HK-2 (cell line): ENCODE results near the gene PLOD1.
"Not testable (repeated sequence)": the region's sequence is repeated elsewhere in the genome, so short reads cannot be mapped to it uniquely, and the experiment has no call there.

Experiments used
- DNase-seq: peaks from one replicate; pipeline ENCODE4 v3.0.0-alpha.2; 2018; ENCODE audit not compliant: unreplicated experiment

The PLOD1 gene

GRCh38 chr1:11912482-11913216 is 21.9 kb upstream of the PLOD1 start:
- DNase-seq = not testable (repeated sequence)

DNA sequence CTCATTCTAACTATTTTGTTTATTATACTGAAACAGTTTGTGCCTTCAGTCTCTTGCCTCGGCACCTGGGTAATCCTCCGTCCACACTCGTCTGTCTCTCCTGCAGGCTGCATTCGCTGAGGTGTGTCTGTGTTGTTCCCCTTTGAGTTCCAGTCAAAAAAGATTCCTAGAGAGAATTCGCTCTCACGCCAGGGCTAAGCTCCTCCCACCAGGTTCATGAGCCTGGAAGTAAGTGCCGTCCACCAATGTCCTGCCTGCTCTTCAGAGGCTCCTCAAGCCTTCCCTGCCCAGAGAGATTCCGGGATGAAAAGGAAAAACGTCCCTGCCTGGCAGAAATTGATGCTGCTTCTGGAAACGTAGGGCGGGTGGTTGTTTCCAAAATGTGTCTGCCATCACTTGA is 21.2 kb upstream of the PLOD1 start:
- no peak for DNase-seq

- DNase-seq = no peak
These were observed 20.5 kb upstream of the PLOD1 start for GRCh38 chr1:11914024-11914423.

DNA sequence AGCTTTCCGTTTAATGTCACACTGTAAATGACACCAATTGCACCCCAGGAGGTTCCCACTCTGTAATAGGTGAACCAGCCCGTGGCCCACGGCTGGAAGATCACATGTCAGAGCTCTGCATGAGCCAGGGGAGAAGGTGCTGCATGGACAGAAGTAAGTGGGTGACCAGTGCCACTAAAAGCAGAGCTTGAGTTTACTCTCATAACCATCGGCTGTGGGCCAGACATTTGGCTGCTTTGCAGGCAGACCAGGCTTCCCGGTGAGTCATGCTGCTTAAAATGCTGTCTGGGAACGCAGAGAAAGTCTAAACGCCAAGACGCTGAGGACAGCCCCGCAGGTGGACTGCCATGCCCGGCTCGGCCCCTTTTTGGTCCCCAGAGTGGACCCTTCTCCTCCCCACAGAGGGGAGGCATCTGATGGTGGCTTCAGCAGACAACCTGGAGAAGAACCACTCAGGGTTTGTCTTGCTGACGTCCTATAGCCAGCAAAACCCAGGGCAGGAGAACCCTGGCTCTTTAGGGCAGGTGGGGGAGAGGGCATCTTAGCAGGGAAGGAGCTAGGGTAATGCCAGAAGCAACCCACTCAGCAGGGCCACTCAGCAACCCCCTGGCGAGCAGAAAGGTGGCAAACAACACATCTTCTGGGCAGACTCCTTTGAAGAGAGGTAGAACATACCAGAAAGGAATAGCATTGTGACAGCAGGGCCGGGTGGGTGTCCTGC is 15.6 kb upstream of the PLOD1 start:
- DNase-seq = peak; percentile 41

DNA sequence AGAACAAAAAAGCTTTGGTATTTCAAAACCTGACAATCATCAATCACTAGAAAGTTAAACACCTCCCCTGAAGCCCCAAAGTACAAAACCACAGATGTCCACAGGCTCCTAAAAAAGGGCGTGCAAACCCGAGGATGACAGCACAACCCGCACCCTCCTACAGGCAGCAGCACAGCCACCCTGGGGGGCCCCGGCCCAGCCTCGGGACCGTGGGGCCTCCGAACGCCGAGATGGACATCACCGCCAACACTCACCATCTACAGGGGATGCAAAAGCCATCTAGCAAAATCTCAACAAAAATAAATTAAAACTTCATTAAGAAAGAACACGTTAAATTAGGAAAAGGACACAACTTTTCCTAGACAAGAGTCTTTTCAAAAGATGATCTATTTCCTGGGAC is 14.9 kb upstream of the PLOD1 start:
- DNase-seq = no peak

- DNase-seq = no peak
These were observed 14.1 kb upstream of the PLOD1 start for GRCh38 chr1:11920239-11920903.

DNA sequence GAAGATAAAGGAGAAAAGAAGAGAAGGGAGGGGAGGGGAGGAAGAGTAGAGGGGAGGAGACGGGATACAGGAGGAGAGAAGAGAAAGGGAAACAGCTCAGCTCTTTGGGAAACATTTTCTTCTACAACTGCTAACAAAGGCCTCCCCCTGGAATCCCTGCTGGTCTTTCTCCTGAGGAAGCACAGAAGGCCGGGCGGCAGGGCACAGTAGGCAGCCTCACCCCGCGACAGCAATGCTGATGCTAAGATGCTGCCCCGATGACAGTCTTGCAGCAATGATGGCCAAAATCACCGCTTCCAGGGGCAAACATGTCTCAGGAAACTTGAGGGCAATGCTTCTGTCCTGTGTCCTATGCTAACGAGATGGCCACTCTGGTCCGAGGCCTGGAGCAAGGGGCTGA is 13.5 kb upstream of the PLOD1 start:
- no peak for DNase-seq

DNA sequence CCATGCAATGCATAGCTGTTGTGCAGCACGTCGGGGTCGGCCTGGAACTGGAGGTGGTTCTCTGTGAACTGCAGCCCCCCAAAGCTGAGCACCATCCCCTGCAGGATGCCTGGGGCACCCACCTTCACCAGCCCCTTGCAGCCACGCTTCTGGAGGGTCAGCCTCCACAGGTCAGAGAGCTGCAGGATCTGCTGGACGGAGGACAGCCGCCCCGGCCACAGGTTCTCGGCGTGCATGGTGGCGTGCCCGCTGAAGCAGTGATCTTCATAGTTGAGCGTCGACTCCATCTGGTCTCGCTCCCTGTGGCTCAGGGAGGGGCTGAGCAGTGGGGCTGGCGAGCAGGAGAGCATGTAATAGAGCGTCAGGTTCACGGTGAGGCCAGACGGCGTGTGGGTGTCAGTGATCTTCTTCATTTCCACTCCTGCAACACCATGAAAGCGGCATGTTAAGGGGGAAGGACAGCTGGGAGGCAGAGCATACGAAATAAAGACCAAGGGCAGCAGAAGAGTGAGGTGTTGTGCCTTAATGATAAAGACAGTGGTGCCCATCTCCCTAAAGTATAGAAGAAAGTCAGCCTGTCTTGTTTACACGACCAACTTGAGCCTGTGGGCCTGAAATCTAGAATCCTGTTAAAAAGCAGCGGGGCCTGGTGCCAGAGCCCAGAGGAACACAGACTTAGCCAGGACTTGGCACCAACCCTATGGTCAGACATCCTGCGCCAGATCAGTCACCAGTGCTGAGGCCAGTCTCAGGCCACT is 11.3 kb upstream of the PLOD1 start:
- DNase-seq = no peak

DNA sequence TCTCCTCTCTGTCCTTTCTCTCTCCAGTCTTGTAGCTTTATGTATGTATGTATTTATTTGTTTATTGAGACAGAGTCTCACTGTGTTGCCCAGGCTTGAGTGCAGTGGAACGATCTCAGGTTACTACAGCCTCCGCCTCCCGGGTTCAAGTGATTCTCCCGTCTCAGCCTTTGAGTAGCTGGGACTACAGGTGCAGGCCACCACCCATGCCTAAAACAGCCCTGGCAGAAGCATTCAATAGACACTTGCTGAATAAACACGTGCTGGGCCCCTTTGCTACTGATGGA is 10.7 kb upstream of the PLOD1 start:
- no peak for DNase-seq

GRCh38 chr1:11924334-11925195 is 10.0 kb upstream of the PLOD1 start:
- no peak for DNase-seq

DNA sequence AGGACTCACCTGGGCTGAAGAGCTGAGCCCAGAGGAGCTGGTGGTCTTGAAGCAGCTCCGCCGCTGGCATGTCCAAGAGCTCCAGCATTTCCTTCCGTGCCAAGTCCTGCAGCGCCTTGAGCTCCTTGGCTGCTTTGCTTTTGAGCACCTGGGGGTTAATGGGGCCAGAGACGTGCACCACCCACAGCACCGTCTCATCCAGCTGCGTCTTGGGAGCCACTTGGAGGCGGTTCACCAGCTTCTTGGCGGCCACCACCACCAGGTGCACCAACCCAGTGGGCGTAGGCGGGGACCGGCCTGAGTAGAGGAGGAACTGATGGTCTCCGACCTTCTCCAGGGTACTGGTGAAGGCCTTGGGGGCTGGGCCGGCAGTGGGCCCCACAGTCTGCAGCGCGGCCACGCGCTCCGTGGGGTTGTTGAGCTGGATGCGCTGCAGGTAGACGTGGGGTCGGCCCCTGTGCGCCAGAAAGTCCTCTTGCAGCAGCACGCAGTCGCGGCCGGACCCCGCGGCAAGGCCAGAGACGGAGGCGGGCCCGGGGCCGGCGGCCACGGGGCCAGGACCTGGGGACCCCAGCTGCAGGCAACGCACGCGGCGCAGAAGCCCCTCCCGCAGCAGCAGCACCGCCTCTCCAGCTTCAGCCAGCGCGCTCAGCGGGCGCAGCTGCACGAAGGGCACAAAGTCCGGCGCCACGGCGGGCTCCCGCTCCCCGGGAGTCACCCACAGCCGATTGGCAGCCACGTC is 9.2 kb upstream of the PLOD1 start:
- not testable (repeated sequence) for DNase-seq

DNA sequence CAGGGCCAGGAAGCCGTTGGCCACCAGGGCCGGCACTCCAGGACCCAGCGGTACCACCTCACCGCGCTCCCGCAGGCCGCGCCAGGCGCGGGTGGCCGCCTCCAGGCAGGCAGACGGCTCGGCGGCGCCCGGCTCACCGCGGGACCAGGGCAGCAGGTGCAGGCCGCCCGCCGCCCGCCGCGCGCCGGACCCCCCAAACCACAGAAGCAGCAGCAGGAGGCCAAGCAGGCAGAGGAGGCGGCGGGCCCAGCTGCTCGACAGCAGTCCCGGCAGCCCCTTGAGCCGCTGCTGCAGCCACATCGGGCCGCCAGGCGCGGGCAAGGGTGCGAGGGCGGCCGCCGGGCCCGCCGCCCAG is 8.6 kb upstream of the PLOD1 start:
- peak; percentile 27 for DNase-seq

DNA sequence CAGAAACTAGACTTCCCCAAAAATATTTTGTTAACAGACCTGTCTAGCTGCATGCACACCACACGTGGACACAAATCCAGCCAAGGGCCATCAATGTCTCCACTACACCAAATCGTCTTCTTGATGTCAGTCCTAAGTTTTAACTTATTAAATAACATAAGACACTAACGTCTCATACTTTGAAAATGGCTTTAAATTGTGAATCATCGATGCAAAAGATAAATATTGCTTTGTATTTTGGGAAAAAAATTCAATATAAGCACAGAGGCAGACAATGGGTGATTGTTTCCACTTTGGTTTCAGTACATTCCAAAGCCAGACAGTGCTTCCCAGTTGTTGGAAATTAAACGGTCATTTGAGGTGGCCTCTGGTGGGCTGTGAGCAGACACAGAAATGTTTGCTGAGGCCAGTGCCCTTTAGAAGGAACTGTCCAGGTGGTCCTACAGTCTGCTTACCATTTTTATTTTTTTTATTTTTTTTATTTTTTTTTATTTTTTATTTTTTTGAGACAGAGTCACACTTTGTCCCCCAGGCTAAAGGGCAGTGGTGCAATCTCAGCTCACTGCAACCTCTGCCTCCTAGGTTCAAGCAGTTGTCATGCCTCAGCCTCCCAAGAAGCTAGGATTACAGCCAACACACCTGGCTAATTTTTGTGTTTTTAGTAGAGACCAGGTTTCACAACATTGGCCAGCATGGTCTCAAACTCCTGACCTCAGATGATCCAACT is 6.5 kb upstream of the PLOD1 start:
- DNase-seq = no peak

DNA sequence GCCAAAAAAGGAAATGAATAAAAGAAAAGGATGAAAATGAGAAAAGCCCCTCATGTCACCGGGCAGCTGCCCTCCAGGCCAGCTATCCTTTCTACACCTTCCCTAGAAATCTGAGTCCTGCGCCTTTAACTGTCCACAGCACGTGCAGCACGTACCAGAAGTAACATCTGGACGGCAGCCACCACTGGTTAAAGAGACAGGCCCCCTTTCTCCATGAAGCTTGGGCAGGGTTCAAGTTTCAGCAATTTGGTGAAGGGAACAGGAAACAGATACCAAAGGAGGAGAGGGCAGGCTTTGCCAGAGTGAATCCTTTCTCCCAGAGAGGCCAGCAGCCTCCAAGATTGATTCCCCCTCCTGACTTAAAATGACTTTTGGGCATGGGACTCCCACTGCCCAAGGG is 4.7 kb upstream of the PLOD1 start:
- DNase-seq = no peak

DNA sequence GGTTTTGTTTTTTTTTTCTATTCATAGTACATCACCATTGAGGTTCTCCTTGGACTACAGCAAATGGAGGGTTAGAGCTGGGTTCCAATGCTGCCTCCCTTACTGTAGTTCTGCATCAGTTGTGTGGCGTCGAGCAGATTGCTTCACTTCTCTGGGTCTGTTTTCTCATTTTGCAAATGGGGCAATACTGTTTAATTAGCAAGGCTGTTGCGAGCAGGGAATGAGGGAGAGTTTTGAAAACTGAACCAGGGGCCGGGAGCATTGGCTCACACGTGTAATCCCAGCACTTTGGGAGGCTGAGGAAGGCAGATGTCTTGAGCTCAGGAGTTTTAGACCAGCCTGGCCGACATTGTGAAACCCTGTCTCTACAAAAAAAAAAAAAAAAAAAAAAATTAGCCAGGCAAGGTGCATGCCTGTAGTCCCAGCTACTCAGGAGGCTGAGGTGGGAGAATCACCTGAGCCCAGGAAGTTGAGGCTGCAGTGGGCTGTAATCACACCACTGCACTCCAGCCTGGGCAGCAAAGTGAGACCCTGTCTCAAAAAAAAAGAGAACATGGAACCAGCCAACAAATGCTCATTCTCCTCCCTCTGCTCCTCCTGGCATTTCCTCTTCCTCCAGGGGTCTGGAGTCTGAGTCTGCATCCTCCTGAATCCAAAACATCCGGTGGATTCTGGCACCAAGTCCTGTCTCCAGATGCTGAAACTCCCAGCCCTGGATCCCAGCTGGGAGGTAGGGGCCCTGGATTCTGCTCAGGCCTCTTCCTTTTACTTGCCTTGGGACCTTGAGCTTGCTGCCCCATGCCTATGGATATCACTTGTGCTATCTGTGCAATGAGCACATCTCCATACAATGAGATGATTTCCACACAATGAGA is 3.7 kb upstream of the PLOD1 start:
- DNase-seq = no peak

GRCh38 chr1:11931845-11932244 is 2.7 kb upstream of the PLOD1 start:
- no peak for DNase-seq

GRCh38 chr1:11935057-11935412 is 518 bp downstream of the PLOD1 start:
- no peak for DNase-seq

GRCh38 chr1:11935733-11936132 is 1.2 kb downstream of the PLOD1 start:
- DNase-seq = not testable (repeated sequence)
